ENCODE measurements around the gene USP48.

- TF ChIP-seq CTCF (conservative IDR thresholded peaks at IDR 0.05 in 1 of 2, IDR thresholded peaks at IDR 0.05 in 1 of 2; ENCODE audit: low read depth in 1 of 2, low read length in 2 of 2) (no peak), EZH2 (IDR thresholded peaks at IDR 0.05; ENCODE audit: low read length, missing control alignments) (no peak)
Observed at GRCh38 chr1:21689661-21690372, 93.1 kb downstream of the USP48 start.
